Measurements from ENCODE around the gene NF1.

Gene NF1

GRCh38 chr17:31064707-31065106, 30.1 kb upstream of the NF1 start:
- TF ChIP-seq CTCF (IDR thresholded peaks at IDR 0.05; ENCODE audit: extremely low read depth, missing control alignments), result no peak
- no peak for DNase-seq (ENCODE audit: low spot score)

- no peak for TF ChIP-seq CTCF (IDR thresholded peaks at IDR 0.05; ENCODE audit: extremely low read depth, missing control alignments)
- DNase-seq (ENCODE audit: low spot score), result no peak
These were observed 27.0 kb upstream of the NF1 start for GRCh38 chr17:31067691-31068184.

- TF ChIP-seq CTCF (IDR thresholded peaks at IDR 0.05; ENCODE audit: extremely low read depth, missing control alignments), result peak; percentile 55
These were observed 26.5 kb upstream of the NF1 start for GRCh38 chr17:31068291-31068690.

GRCh38 chr17:31072186-31072585, 22.6 kb upstream of the NF1 start:
- no peak for DNase-seq (ENCODE audit: low spot score)
- TF ChIP-seq CTCF (IDR thresholded peaks at IDR 0.05; ENCODE audit: extremely low read depth, missing control alignments), result no peak

More at GRCh38 chr17:31068291-31068690, 26.5 kb upstream of the NF1 start:
- DNase-seq (ENCODE audit: low spot score), result peak; percentile 46

GRCh38 chr17:31073411-31073810, 21.4 kb upstream of the NF1 start:
- no peak for DNase-seq (ENCODE audit: low spot score)
- no peak for TF ChIP-seq CTCF (IDR thresholded peaks at IDR 0.05; ENCODE audit: extremely low read depth, missing control alignments)

GRCh38 chr17:31074772-31075555, 19.8 kb upstream of the NF1 start:
- DNase-seq (ENCODE audit: low spot score), result no peak
- TF ChIP-seq CTCF (IDR thresholded peaks at IDR 0.05; ENCODE audit: extremely low read depth, missing control alignments), result no peak

- no peak for DNase-seq (ENCODE audit: low spot score)
- TF ChIP-seq CTCF (IDR thresholded peaks at IDR 0.05; ENCODE audit: extremely low read depth, missing control alignments), result no peak
These were observed 16.5 kb upstream of the NF1 start for GRCh38 chr17:31078290-31078689.
